IMR-90 (cell line): ENCODE measurements around the gene GH2. TPM values are rescaled to one million over a fixed set of nuclear protein-coding genes. Genes with fewer than 3 reads are reported as not detected.
"Not testable (repeated sequence)": the region's sequence is repeated elsewhere in the genome, so short reads cannot be mapped to it uniquely, and the experiment has no call there.

ENCODE experiments used
- ATAC-seq: fragments of 200-7000 bp; cut with Tn5 transposase; 2 replicates; pipeline ENCODE4 v1.9.1; 2020; ENCODE audit warnings: low read depth, mild to moderate bottlenecking, moderate library complexity
- BruUV-seq: library from RNA; stranded (reverse); fragments of 400-500 nt; replicated peaks from 2 replicates; lab custom pipeline; 2021; lab: Mats Ljungman, UMichigan
- CTCF ChIA-PET: fragments of 300-600 bp; formaldehyde crosslinking; extraction: SDS; loops from one replicate; lab custom pipeline; 2021; ENCODE audit warnings: antibody characterized with exemption; lab: Yijun Ruan, JAX
- POLR2A ChIA-PET: fragments of 300-600 bp; sonication (Branson Sonifier 250); formaldehyde crosslinking; loops from one replicate; lab custom pipeline; 2022; ENCODE audit warnings: antibody characterized with exemption; ENCODE audit not compliant: unreplicated experiment; lab: Charles Lee
- DNase-seq: peaks from one replicate; pipeline ENCODE4 v3.0.0; 2013
- H2AFZ ChIP-seq: replicated peaks from 2 replicates; pipeline ENCODE3; 2013; ENCODE audit warnings: low read length, mild to moderate bottlenecking; ENCODE audit not compliant: poor library complexity
- H2AK5ac ChIP-seq: 2 replicates; pipeline ENCODE4 v1.6.1; 2013; ENCODE audit warnings: low read depth, low read length, inconsistent platforms
- H2AK9ac ChIP-seq: replicated peaks from 2 replicates; pipeline ENCODE3; 2013; ENCODE audit warnings: mild to moderate bottlenecking, low read depth, low read length, moderate library complexity; ENCODE audit not compliant: poor library complexity
- H2BK120ac ChIP-seq: 2 replicates; pipeline ENCODE4 v1.6.1; 2013; ENCODE audit warnings: low read depth, low read length, inconsistent platforms
- H2BK15ac ChIP-seq: 3 replicates; pipeline ENCODE4 v1.6.1; 2013; ENCODE audit warnings: low read depth, low read length, inconsistent platforms
- H2BK20ac ChIP-seq: 2 replicates; pipeline ENCODE4 v1.6.1; 2013; ENCODE audit warnings: low read depth, mild to moderate bottlenecking, inconsistent platforms, low read length, moderate library complexity
- H2BK5ac ChIP-seq: 2 replicates; pipeline ENCODE4 v1.6.1; 2013; ENCODE audit warnings: mild to moderate bottlenecking, low read depth, low read length, inconsistent platforms; ENCODE audit not compliant: poor library complexity, severe bottlenecking
- H3K14ac ChIP-seq: replicated peaks from 2 replicates; pipeline ENCODE4 v1.6.1; 2013; ENCODE audit warnings: low read depth, low read length, inconsistent platforms
- H3K18ac ChIP-seq: 2 replicates; pipeline ENCODE4 v1.6.1; 2013; ENCODE audit warnings: low read depth, low read length, control low read depth
- H3K23ac ChIP-seq: 2 replicates; pipeline ENCODE4 v1.6.1; 2013; ENCODE audit warnings: low read depth, low read length, inconsistent platforms
- H3K27ac ChIP-seq: 2 replicates; pipeline ENCODE4 v1.5.1; 2013; ENCODE audit warnings: mild to moderate bottlenecking, control low read depth, low read length; ENCODE audit not compliant: insufficient read depth
- H3K27me3 ChIP-seq: 2 replicates; pipeline ENCODE4 v1.6.1; 2013; ENCODE audit warnings: low read length; ENCODE audit not compliant: control insufficient read depth, insufficient read depth
- H3K36me3 ChIP-seq: 2 replicates; pipeline ENCODE4 v1.6.1; 2013; ENCODE audit warnings: low read length, mixed read lengths; ENCODE audit not compliant: control insufficient read depth, insufficient read depth
- H3K4ac ChIP-seq: 2 replicates; pipeline ENCODE4 v1.6.1; 2013; ENCODE audit warnings: low read depth, low read length, inconsistent platforms
- H3K4me1 ChIP-seq: 2 replicates; pipeline ENCODE4 v1.6.1; 2013; ENCODE audit warnings: low read length, mixed read lengths; ENCODE audit not compliant: control insufficient read depth, insufficient read depth
- H3K4me2 ChIP-seq: 2 replicates; pipeline ENCODE4 v1.6.1; 2013; ENCODE audit warnings: low read depth, mild to moderate bottlenecking, control low read depth, low read length, moderate library complexity
- H3K4me3 ChIP-seq: 2 replicates; pipeline ENCODE4 v1.5.1; 2013; ENCODE audit warnings: low read depth, mild to moderate bottlenecking, control low read depth, low read length, moderate library complexity; ENCODE audit not compliant: insufficient read depth
- H3K56ac ChIP-seq: 2 replicates; pipeline ENCODE4 v1.6.1; 2013; ENCODE audit warnings: low read length, inconsistent platforms; ENCODE audit not compliant: insufficient read depth; ENCODE audit errors: extremely low read depth
- H3K79me1 ChIP-seq, 2 experiments: 2 replicates each; pipeline ENCODE4 v1.6.1; 2013; ENCODE audit warnings: low read length in 2 of 2, inconsistent platforms in 1 of 2, low read depth in 1 of 2
- H3K9ac ChIP-seq: 2 replicates; pipeline ENCODE4 v1.6.1; 2013; ENCODE audit warnings: low read depth, low read length, control low read depth
- H3K9me1 ChIP-seq: 2 replicates; pipeline ENCODE4 v1.6.1; 2013; ENCODE audit warnings: low read length, inconsistent platforms; ENCODE audit not compliant: insufficient read depth
- H3K9me3 ChIP-seq: 2 replicates; pipeline ENCODE4 v1.6.1; 2013; ENCODE audit warnings: low read length; ENCODE audit not compliant: control insufficient read depth, insufficient read depth
- H4K20me1 ChIP-seq: 2 replicates; pipeline ENCODE4 v1.6.1; 2013; ENCODE audit warnings: low read length, inconsistent platforms; ENCODE audit not compliant: insufficient read depth
- H4K5ac ChIP-seq: 2 replicates; pipeline ENCODE4 v1.6.1; 2013; ENCODE audit warnings: mild to moderate bottlenecking, low read depth, low read length, control low read depth
- H4K8ac ChIP-seq, 2 experiments: 2 replicates each; pipeline ENCODE4 v1.6.1; 2013; ENCODE audit warnings: low read depth in 2 of 2, low read length in 2 of 2, control low read depth in 1 of 2, inconsistent platforms in 1 of 2
- H4K91ac ChIP-seq: 2 replicates; pipeline ENCODE4 v1.6.1; 2013; ENCODE audit warnings: low read depth, low read length, inconsistent platforms; ENCODE audit not compliant: insufficient read depth
- WGBS, 2 experiments: methylation state at CpG; one replicate each; pipeline versions ENCODE4 v1.1.5 to v1.1.7; 2013; ENCODE audit warnings: missing lambda C conversion rate in 2 of 2; ENCODE audit not compliant: insufficient read length in 1 of 2; ENCODE audit errors: extremely low coverage in 2 of 2; 5-methylcytosine and 5-hydroxymethylcytosine counted together
- dilution Hi-C: fragments of 300-500 bp; cut with HindIII; formaldehyde crosslinking; loops from one replicate; pipeline ENCODE4 v1.14.3; 2018; ENCODE audit warnings: low sequenced_read_pairs; ENCODE audit not compliant: unreplicated experiment
- in situ Hi-C: fragments of 300-500 bp; cut with MboI; formaldehyde crosslinking; loops from 3 replicates; pipeline ENCODE4 v1.14.3; 2019; ENCODE audit warnings: low sequenced_read_pairs, inconsistent platforms, mixed read lengths
- intact Hi-C: fragments of 100-400 bp; cut with micrococcal nuclease; formaldehyde crosslinking; loops from 2 replicates; pipeline ENCODE4 v1.10.0; 2022
- polyA plus RNA-seq, 3 experiments: library from polyadenylated mRNA; depleted of rRNA; stranded (reverse); fragments of >200 nt; gene quantifications; 2 replicates each; pipeline ENCODE4 v1.2.3, GENCODE V29; 2012; ENCODE audit warnings: low replicate concordance in 1 of 3
- total RNA-seq: library from RNA; depleted of rRNA; stranded (reverse); fragments of >200 nt; gene quantifications from 2 replicates; pipeline ENCODE4 v1.2.3, GENCODE V29; 2012

GH2 gene
- total and polyA plus RNA-seq, 2 of the 4 experiments (the other 2 are of a cell fraction): not detected

DNA sequence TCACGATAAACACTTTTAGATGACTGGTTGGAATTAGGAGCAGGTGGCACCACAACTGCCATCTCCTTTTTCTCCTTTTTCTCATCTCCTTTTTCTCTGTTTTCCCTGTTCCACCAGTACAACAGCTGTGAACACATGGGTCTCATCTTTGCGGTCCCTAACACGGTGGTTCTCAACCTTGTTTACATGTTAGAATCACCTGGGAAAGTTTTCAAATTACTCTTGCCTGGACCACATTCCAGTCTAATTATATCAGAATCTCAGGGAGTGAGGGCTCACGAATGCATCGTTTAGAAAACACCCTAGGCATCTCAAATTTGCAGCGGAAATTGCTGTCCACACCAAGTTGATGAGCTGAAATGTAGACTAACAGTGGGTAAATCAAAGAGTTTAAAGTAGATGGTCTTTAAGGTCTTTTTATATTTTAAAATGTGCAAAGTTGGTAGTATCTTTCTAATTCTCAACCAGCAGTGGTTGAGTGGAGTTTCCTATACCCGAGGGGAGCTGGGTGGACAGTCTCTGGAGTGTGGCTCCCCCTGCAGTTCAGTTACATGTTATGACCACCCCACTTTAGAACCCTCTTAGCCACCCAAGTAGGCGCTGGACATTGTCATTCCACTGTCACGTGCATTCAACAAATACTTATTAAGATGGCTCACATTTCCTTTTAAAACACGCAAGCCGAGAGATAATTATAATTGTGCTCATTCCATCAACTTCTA, 10.7 kb upstream of the GH2 start:
- H4K91ac ChIP-seq, H3K4ac ChIP-seq, H4K5ac ChIP-seq, intact Hi-C loops, H4K20me1 ChIP-seq, CTCF ChIA-PET, H4K8ac ChIP-seq, H3K9ac ChIP-seq, POLR2A ChIA-PET, H3K23ac ChIP-seq, DNase-seq, H3K4me2 ChIP-seq, H3K9me3 ChIP-seq, dilution Hi-C loops, H3K56ac ChIP-seq, in situ Hi-C loops, H3K18ac ChIP-seq, H2BK15ac ChIP-seq, H2BK120ac ChIP-seq, H3K27ac ChIP-seq, ATAC-seq, H2BK20ac ChIP-seq, H3K79me1 ChIP-seq, H3K36me3 ChIP-seq, H2AK9ac ChIP-seq, H2AK5ac ChIP-seq, H3K9me1 ChIP-seq, H3K4me3 ChIP-seq, H3K4me1 ChIP-seq, BruUV-seq, H2BK5ac ChIP-seq, H2AFZ ChIP-seq, H3K14ac ChIP-seq: not testable (repeated sequence)
- peaks cover 14% of the 10 kb centered on the region for H3K27me3 ChIP-seq
- no CpG with 5 or more reads among the region's 11 CpGs for WGBS, 2 experiments
